GM19239 (cell line): ENCODE measurements around the gene FKBP8.
"Not testable (repeated sequence)": the region's sequence is repeated elsewhere in the genome, so short reads cannot be mapped to it uniquely, and the experiment has no call there.

Experiments used
- DNase-seq: peaks from one replicate; pipeline ENCODE4 v3.0.0; 2011; ENCODE audit warnings: low spot score; ENCODE audit not compliant: insufficient read length
- FAIRE-seq: peaks from 2 replicates; lab custom pipeline; 2011; peaks lifted over from hg19 to GRCh38; lab: Jason Lieb, UNC

FKBP8 gene

DNA sequence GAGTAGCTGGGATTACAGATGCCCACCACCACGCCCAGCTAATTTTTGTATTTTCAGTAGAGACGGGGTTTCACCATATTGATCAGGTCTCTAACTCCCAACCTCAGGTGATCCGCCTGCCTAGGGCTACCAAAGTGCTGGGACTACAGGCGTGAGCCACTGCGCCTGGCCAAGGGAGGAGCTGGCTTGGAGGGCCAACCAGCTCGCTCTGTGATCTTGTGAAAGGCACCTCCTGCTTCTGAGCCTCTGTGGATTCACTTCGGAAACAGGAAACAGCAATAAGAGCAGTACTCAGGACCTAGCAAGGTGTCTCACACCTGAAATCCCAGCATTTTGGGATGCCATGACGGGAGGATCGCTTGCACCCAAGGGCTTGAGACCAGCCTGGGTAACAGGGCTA lies 19.5 kb downstream of the FKBP8 start:
- no peak for DNase-seq
- no peak for FAIRE-seq

DNA sequence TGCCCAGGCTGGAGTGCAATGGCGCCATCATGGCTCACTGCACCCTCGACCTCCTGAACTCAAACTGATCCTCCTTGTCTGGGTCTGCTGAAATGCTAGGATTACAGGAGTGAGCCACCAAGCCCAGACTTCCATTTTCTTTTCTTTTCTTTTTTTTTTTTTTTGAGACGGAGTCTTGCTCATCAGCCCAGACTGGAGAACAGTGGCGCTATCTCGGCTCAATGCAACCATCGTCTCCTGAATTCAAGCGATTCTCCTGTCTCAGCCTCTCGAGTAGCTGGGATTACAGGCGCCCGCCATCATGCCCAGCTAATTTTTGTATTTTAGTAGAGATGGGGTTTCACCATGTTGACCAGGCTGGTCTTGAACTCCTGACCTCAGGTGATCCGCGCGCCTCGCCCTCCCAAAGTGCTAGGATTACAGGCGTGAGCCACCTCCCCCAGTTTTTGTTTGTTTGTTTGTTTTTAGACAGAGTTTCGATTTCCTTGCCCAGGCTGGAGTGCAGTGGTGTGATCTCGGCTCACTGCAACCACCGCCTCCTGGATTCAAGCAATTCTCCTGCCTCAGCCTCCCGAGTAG lies 20.4 kb downstream of the FKBP8 start:
- FAIRE-seq, DNase-seq: not testable (repeated sequence)

DNA sequence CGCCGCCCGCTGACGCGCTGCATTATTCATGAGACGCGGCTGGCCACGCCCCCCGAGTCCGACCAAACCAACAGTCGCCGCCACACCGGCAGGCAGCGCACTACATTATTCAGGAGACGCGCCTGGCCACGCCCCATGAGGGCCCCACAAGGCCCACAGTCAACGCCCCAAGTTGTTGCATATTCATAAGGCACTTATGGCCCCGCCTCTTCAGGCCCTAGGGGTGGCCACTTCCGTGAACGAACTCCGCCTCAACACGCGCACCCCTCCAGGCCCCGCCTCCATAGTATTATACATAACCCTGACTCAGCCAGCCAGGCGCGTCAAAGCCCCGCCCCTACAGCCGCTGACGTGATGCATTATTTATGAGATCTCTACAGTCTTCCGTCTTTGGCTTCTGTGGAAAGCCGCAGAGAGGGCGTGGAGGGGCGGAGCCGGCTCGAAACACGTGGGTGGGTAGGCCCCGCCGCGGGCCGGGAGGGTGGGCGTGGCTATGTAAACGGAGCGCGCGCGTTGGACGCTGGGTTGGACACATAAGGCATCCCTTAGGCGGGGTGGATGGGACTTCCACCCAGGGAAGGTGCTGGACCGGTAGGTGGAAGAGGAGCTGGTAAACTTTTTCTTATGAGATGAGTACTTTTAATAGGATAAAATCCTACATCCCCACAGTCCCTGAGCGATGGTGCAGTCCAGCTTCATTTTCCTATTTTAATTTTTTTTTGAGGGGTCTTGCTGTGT lies 21.1 kb downstream of the FKBP8 start:
- FAIRE-seq, result peak; percentile 98
- peak; percentile 93 for DNase-seq

DNA sequence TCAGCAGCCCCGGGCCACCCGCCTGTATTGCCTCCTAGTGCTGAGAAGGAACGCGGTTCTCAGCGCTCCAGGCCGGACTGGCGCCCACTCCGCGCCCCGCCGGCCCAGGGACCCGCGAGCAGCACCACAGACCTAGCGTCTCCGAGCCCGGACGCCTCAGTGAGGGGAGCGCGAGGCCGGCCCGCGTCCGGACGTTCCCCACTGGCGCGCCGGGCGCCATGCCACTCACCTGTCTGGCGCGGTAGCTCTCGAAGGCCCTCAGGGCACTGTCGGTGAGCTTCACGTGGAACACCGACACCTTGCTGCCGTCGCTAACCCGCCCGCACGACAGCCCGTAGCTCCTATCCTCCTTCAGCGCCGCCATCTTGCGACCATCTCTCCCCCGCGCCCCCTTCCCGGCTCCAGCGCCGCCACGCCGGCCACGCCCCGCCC lies 21.7 kb downstream of the FKBP8 start, which contains the start of gene ELL:
TSS of gene ELL (minus strand) at position 379 of the 432 bp plus-strand sequence. CDS start at position 364, 15 bp downstream.
- FAIRE-seq (no peak), DNase-seq (no peak)

DNA sequence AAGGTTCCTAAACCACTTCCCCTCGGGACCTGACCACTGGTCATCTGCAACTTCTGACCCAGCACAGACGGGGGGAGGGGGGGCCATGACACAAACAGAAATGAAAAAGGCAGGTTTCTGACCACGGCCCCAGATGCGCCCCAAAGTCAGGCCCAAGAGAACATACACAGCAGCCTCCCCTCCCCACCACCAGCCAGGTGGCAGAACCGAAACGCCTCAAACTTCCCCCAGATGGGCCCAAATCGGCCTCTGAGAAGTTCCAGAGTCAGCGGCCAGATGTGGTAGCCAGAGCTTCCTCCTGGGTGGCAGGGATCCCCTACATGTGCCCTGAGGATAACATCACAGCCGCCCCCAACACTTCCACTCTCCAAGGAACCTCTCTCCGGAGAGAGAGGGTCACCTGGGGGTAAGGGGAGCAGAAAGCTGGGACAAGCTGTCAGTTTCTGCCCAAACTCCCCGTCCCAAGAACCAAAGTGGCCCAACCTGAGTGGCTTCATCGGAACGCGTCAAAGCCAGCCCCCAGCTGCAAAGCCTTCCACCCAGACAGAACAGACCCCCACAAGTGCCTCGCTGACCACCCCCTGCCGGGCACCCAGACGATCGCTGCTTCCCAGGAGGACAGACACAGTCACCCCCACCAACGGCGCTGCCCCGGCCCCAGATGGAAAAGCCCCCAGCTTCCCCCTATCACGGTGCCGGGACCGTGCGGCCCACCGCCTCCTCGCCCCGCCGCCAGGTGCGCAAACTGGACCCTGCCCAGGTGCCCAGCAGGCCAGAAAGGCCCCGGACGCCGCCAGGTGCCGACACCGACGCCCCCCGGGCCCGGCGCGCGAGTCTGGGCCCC lies 22.3 kb downstream of the FKBP8 start:
- FAIRE-seq (peak; percentile 94), DNase-seq (no peak)

DNA sequence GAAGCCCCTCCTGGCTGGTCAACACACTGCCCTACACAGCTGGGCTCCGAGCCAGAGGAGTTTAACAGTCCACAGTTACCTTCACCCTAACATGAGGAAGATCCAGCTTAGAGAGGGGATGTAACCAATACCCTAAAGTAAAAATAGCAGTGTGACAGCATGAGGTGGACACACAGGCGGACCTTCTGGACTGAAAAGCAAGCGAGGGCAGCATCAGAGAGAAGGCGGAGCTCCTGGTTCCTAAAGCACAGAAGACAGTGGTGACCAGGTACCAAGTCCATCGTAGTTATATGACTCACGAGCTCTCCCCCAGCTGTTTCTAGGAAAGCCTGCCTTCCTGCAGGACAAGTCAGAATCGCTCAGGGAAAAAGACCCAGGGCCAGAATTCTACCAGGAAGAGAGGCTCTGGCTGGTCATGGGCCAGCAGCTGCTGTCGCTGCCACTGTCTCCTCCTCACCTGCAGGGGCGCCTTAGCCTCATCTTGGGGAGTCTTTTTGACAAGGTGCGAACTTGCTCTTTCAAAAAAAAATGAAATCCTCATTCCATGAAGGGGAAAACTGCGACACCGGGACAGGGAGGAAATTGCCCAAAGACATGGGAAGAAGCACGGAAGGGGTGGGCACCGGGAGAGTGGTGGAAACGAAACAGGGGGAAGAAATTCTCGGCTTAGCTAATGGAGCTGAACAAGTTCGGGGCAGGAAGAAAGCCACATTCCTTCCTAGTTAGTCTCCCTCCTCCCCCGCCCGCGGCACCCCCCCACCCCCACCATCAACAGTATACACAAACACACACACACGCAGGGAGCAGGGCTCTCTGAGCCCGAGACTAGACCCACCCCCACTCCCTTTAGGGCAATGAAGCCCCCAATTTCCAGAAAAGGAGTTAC lies 23.2 kb downstream of the FKBP8 start:
- DNase-seq (peak; percentile 50), FAIRE-seq (peak; percentile 81)

DNA sequence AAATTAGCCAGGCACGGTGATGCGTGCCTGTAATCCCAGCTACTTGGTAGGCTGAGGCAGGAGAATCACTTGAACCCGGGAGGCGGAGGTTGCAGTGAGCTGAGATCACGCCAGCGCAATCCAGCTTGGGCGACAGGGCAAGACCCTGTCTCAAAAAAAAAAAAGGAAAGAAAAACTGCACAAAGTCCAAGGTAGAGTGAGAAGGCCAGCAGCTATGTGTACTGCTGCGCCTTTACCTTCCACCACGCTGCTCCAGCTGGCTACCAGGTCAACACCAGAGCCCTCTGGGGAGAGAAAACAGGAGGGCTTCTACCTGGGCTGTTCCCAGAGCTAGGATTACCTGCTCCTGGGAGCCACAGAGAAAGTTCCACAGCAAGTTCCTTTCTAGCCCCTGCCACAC lies 24.7 kb downstream of the FKBP8 start:
- FAIRE-seq, result no peak
- no peak for DNase-seq

DNA sequence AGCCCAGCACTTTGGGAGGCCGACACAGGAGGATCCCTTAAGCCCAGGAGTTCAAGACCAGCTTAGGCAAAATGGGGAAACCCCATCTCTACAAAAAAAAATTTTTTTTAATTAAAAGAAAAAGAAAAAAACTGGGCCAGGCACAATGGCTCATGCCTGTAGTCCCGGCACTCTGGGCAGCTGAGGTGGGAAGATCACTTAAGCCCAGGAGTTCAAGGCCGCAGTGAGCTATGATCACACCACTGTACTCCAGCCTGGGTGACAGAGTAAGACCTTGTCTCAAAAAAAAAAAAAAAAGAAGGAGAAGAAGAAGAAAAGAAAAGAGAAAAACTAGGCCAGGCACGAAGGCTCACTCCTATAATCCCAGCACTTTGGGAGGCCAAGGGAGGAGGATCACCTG lies 25.8 kb downstream of the FKBP8 start:
- no peak for DNase-seq
- no peak for FAIRE-seq

DNA sequence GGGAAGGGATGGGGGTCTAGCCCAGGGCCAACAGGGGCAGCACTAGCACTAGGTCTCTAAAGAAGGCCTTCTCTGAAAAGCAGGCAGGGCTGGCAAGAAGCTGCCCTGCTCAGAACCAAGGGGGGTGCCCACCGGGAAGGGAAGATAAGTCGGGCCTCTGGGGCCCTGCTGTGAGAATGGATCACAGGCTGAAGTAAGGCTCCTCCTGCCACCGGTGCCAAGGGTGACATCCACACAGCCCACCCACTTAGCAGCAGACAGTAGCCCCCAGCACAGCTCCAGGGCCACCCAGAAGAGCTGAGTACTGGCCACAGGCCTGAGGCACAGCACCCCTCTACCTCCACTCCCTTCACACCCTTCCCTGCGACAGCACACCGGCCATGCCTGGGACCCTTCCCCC lies 27.4 kb downstream of the FKBP8 start:
- no peak for FAIRE-seq
- no peak for DNase-seq

DNA sequence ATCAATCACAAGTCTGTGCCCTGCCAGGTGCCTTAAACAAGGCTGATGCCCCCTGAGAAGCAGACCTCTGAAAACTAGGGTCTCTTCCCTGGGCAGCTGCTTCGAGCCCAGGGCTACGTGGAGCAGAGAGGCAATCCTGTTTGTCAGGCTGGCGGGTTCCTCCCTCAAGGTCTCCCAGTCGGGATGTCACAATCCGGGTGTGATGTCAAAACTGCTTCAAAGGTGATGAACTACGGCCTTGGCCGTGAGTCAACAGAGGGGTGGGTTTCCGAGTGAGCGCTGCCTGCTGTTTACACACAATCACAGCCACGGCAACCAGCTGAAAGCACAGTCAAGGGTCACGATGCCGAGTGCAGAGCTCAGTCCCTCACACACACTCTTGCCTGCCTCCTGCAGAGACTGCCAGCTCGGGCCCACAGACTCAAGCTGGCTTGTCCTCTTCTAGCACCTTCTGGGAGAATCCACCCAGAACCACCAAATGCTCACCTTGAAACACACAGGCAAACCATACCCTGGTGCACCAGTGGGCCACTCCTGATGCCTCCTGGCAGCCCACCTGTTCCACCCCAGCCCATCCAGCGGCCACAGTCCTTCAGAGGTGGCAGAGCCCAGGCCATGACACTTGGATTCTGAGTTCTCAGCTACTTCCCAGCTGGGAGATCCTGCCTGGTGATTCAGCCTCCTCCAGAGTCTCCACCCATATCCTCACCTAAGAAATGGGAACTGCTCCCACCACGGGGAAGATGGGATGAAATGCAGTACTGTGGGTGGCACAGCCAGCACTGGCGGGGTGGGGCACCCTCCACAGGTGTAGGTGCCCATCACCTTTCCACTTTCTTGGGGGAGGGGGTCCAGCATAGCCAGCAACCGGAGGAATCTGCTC lies 28.3 kb downstream of the FKBP8 start:
- FAIRE-seq, result no peak
- DNase-seq, result no peak

DNA sequence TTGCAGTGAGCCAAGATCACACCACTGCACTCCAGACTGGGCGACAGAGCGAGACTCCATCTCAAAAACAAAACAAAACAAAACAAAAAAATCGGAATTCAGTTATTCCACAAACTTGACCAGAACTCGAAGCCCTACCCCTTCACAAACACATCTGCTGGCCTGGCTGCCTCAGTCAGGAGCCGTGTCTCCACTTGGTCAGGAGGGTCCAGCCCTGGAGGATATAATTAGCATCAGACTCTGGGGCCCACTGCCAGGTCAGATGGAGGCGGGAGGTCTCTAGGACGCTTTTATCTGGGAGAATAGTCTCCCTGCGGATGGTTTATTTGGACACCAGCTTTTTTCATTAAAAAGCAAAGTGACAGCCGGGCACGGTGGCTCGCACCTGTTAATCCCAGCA lies 29.5 kb downstream of the FKBP8 start:
- FAIRE-seq (no peak), DNase-seq (no peak)

DNA sequence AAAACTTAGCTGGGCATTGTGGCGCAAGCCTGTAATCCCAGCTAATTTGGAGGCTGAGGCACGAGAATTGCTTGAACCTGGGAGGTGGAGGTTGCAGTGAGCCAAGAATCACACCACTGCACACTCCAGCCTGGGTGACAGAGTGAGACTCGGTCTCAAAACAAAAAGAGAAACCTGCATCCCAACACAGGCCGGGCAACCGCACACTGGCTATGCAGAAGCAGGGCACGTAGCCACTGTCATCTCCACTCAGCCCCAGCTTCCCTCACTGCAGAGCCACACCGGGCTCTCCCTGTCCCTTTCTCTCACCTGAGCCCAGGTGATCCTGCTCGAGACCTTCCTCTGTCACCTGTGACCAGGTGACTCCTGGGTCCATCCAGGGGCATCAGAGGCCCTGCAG lies 33.2 kb downstream of the FKBP8 start:
- DNase-seq, result no peak
- FAIRE-seq, result no peak

DNA sequence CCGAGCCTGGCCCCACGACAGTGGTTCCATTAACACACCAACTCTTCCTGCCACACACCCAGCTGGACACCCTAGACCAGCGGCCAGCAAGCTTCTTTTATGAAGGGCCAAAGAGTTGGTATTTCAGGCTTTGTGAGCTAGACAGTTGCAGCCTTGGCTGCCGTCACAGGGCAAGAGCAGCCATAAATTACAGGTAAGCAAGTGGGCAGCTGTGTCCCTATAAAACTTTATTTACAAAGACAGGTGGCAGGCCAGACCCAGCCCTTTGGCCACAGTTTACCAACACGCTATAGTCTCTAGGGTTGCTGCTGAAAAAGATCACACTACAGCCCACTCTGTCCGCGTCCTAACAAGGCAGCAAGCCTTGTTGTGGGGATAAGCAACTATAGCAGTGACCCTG lies 34.8 kb downstream of the FKBP8 start:
- DNase-seq, result no peak
- no peak for FAIRE-seq

DNA sequence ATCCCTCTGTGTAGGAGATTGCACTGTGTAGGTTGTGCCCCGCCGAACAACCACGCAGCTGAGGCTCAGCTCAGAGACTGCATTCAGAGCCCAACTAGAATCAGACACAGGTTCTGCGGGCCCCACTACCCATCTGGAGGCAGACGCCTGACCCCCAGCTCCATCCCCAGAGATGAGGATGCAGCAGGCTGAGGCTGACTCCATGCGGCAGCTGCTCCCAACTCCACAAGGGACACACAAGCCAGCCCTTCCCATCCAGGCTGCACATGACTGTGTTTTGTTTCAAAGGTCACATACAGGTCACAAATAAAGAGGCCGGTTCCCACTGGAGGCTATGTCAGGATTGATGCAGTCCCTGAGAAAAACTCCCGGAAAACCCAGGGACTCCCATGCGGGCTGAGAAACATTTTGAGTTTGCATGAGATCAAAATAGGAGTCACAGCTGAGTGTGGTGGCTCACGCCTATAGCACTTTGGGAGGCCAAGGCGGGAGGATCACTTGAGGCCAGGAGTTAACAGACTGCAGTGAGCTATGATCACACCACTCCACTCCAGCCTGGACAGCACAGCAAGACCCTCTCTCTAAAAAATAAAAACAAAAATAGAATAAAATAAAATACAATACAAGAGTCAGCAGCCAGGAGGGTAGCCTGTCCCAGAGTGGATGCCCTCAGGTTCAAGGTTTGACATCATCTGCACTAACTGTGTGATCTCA lies 35.5 kb downstream of the FKBP8 start:
- FAIRE-seq (no peak), DNase-seq (no peak)

DNA sequence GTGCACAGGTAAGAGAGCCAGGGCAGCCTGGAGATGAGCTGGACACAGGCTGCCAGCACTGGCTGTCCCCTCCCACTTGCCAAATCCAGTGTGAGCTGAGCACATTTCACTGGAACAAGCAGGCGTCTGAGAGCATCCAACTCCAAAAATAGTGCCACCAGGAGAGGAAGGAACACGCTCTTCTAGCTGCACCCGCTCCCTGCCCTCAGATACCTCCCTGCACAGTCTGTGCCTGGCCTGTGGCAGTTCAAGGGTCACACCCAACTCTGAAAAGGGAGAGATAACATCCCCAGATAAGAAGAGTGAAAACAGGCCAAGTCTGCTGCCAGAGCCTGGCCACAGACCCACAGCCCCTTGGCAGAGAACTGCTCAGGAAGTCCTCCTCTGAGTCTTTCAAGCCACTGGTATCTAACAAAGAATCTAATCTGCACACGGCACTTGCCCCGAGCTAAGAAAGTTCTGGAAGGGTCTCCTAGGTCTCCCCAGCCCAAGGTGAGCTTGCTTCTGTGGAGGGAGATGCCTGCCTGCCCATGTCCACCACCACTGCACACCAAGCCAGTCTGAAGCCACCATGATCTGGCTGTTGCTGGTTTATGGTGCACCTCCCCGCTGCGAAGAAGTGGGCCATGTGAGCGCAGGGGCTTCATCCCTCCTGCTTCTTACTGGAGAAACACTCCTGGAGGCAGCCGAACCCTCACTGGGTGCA lies 36.2 kb downstream of the FKBP8 start:
- no peak for FAIRE-seq
- DNase-seq, result no peak

DNA sequence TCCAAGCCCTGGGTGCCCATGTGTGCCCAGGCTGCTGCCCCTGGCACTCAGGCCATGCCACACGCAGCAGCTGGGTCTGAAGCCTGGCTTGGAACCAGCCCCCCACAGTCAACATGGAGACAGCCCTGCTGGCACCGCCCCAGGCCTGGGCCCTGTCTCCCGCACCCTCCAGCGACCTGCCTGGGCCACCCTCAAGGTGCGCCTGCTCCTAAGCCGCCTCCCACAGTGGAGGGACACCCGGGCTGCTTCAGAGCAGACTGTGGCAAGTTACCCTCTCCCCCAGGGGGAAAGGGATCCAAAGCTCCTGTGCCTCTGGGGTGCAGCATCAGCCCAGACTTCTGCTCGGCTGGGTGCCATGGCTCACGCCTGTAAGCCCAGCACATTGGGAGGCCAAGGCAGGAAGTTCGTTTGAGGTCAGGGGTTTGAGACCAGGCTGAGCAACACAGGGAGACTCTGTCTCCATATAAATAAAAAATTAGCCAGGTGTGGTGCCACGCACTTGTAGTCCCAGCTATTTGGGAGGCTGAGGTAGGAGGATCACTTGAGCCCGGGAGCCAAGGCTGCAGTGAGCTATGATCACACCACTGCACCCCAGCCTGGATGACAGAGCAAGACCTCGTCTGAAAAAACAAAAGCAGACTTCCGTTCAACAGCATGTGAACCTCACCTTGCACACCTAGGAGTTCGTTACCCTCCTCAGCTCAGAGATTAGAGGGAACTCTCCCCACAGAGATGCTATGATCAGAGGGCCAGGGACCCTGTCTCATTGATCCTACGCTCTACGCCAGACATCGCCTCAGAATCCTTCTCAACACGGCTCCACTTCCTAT lies 37.1 kb downstream of the FKBP8 start:
- DNase-seq, result no peak
- FAIRE-seq, result no peak
